PC-3 (cell line): ENCODE data around the gene CTNNA3.

Experiments
- CTCF ChIP-seq: fragments of 300-600 bp; sonication (generic); conservative IDR thresholded peaks from 2 replicates; pipeline ENCODE4 v1.5.1; 2017; ENCODE audit warnings: antibody characterized with exemption, low read depth, mild to moderate bottlenecking, low read length
- EZH2 ChIP-seq: fragments of 300-600 bp; sonication (generic); IDR thresholded peaks from one replicate; pipeline ENCODE4 v1.6.1; 2017; ENCODE audit warnings: antibody characterized with exemption, mild to moderate bottlenecking, low read length; ENCODE audit not compliant: unreplicated experiment
- EZH2phosphoT487 ChIP-seq: fragments of 300-600 bp; sonication (generic); IDR thresholded peaks from 2 replicates; pipeline ENCODE4 v1.6.1; 2018; ENCODE audit warnings: mild to moderate bottlenecking, antibody characterized with exemption, low read length, borderline replicate concordance

DNA sequence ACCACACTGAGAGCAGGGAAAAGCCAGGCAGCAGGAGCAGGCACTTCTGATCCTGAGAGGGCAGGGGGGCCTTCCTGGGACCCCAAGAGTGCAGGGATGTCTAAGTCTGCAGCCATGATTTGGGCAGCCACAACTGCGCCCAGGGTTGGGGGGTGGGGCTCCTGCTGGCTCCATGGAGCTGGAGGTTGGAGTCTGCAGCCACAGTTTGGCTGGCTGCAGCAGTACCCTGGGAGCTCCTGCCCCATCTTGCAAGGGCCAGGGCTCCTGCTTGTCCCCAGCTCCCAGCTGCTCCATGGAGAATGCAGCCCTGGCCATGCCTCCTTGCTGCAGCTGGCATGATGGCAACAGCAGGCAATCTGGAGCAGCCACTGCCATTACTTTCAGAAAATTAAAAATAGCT lies 1449.8 kb downstream of the CTNNA3 start:
- no peak for TF ChIP-seq CTCF
- no peak for TF ChIP-seq EZH2
- no peak for TF ChIP-seq EZH2phosphoT487
